GM19452 (cell line): ENCODE data around the gene IFRD2.
"Not testable (repeated sequence)": the region's sequence is repeated elsewhere in the genome, so short reads cannot be mapped to it uniquely, and the experiment has no call there.

ENCODE experiments used
- ATAC-seq: cut with Tn5 transposase; IDR thresholded peaks from one replicate; pipeline ENCODE4 v1.9.1; 2021; ENCODE audit not compliant: unreplicated experiment

Gene IFRD2

DNA sequence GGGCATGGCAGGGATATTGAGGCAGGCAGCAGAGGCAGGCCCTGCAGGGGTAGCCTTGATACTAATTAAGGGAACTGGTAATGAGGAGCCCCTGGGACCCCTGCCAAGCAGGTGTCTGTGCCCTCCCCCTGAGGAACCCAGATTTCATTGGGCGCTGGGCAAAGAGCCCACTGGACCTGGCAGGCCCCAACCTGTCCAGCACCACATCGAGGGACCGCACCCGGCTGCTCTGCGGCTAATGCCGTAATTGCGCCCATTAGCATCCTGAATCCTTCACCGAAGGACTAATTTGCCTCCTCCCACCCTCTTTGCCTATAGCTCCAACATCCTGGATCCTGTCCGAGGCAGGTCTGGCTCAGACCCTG lies 37.0 kb downstream of the IFRD2 start:
- ATAC-seq: no peak

DNA sequence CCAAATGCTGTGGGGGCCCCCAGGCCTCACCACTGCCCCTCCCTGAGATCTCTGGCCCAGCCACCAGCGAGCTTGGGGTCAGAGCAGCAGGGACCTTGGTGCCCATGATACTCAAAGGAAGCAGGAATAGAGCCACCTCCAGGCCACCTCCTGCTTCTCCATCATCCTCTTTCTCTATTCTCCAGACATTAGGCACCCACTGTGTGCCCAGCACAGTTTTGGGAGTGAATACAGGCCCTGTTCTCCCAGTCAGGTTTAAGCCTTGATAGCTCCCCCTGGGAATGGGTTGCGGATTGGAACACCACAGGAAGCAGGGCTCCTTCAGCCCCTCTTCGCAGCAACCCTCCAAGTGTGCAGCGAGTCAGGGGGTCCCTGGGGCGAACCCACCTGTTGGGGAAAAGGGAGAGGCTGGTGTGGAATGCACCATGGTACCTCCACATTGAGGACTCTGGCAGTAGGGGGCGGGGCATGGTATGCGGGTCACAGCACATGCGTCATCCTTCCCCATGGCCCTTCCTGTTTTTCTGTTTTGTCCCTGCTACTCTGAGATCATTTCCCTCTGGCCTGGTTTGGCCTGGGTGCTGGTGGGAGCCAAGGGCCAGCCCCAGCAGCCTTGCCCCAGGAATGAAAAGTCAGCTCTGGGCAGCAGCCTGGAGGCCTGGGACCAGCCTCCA lies 37.5 kb downstream of the IFRD2 start:
- ATAC-seq: no peak

DNA sequence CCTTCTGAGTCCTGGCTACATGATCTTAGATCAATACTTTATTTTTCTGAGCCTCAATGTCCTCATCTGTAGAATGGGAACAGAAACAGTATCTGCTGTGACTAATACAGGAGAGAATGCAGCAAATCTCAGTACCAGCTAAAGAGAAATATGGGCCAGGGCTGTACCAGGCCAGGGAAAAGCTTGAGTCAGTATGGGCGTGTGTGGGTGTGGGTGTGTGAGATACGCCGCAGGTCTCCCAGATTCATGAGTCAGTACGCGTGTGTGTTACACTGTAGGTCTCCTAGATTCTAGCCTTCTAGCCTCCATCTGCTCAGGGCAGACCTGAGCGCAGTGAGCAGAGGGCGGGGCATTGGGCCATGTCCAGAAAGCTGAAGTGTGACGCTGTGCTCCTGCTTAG lies 41.0 kb downstream of the IFRD2 start:
- ATAC-seq: no peak

DNA sequence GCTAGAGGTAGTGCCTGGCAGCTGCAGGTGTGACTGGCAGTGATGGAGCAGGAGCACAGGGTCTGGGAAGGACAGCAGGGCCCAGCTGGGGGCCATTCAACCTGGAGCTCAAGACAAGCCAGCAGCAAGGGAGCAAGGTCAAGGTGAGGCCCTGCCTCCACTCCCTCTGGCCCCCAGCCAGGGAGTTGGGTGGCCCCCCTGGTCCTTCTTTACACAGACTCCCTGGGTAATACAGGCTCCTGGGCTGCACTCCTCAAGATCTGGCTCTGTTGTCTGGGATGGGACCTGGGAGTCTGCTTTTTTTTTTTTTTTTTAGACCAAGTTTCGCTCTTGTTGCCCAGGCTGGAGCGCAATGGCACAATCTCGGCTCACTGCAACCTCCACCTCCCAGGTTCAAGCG lies 41.7 kb downstream of the IFRD2 start:
- no peak for ATAC-seq

DNA sequence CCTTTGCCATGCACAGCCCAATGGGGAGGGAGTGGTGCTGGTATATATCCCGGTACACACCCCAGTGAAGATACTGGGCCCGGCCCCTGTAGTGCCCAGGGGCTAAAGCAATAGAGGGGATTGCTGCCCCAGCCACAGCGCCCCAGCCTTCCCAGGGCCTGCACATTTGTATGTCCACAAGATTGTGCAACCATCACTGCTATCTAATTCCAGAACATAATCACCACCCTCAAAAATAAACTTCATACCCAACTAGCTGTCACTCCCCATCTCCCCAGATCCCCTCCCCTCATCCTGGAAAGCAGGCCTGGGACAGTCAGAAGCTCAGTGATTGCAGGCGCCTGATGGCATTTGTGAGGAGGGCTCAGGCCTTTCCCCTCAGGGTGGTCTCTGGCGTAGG lies 42.8 kb downstream of the IFRD2 start:
- no peak for ATAC-seq

DNA sequence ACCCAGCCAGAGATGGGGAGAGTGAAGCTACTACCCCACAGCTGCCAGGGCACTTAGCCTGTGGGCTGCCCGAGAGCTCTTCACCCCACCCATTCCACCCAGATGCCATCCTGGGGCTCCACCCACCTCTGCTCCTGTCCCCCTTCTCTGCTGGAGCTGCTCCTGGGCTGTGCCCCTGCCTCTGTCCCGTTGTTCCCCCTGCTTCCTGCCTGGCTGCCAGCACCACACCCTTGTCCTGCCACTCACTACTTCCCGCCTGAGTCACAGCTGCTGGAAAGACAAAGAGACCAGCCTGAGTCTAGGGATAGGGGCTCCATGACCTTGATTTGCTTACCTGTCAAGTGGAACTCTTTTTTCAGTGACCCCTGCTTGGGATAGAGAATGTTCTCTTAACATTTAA lies 43.8 kb downstream of the IFRD2 start:
- ATAC-seq: no peak

DNA sequence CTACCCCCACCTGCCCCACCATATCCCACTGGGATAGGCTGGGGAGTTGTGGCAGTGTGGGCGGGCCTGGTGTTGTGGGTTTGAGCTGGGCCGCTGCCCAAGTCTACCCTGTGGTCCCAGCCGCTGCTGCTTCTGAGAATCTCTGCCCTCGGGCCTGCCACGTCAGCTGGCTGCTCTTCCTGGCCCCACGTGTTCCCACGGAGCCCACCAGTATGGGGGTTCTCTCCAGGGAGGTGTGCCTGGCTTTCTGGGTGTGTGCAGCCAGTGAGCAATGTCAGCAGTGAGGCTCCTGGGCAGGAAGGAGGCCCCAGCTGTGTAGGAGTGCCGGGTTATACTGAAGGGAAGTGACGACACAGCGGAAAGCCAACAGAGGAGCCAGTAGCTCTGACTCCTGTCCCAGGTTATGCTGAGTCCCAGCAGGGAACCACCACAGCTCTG lies 45.7 kb downstream of the IFRD2 start:
- ATAC-seq: peak; percentile 50

DNA sequence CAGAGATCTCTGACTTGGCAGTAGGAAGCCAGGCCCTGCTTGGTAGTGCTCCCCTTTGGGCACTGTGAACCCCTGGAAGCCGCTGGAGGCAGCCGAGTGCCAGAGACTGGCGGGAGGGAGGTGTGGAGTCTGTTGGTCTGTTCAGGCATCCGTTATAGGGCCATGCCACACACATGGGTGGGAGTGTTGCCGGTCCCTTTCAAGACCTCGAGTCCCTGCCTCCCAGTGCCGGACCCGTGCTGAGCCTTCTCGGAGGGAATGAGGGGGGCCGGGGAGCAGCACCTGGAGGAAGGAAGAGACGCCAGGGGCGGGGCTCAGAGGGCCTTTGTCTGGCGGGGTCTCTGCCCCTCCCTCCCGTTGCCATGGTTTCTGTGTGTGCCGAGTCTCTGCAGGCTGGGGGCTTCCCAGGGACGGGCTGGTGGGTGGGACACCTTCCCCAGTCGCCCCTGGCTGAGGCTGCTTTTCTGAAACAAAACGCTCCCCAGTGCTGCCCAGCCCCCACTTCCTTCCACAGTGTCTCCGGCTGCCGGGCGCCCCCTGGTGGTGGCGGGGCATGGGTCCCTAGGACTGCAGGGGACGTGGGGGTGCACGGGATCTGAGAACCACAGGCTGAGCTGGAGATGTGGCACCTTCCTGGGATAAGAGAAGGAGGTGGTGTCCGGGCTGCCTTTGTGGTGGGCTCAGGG lies 46.3 kb downstream of the IFRD2 start:
- peak; percentile 59 for ATAC-seq

DNA sequence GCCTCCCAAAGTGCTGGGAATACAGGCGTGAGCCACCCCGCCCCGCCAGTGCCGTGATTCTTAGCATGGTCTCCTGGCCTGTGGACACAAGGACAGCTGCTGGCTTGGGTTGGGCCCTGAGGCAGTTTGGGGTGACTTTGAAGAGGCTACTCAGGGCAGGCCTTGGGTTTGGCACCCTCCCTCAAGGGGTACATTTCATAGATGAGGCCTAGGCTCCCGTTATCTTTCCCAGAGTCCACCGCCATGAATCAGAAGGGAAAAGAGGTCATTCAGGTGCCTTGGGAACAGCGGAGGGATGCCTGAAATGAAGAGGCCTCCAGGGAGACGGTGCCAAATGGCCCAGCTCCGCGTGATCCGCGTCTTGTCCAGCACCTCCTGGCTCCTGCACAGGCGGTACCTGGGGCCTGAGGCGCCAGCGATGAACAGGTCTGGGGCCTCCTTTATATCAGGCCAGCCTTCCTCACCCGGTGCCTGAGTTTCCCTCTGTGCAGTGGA lies 46.9 kb downstream of the IFRD2 start:
- no peak for ATAC-seq

DNA sequence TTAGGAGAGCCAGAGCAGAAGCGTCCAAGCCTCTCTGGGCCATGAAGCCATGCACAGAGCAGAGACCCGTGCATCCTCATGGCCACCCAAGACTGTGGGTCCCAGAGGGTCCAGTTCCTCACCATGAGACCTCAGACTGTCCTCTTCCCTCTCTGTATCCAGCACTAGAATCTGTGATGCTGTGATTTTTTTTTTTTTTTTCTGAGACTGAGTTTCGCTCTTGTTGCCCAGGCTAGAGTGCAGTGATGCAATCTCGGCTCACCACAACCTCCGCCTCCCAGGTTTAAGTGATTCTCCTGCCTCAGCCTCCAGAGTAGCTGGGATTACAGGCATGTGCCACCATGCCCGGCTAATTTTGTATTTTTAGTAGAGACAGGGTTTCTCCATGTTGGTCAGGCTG lies 47.4 kb downstream of the IFRD2 start:
- ATAC-seq: not testable (repeated sequence)

DNA sequence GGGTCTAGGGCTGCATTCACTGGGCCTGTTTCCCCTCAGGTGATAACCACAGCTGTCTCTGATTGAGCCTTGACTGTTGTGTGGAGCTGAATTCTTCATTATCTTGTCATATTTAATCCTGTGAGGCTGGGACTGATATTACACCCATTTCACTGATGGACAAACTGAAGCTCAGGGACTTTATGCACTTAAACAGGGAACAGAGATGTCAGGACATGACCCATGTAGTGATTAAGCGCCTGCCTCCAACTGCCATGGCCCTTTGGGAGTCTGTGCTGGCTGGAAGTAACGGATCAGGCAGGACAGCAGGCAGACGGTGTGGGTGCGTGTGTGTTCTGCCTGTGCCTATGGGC lies 48.7 kb downstream of the IFRD2 start:
- no peak for ATAC-seq

DNA sequence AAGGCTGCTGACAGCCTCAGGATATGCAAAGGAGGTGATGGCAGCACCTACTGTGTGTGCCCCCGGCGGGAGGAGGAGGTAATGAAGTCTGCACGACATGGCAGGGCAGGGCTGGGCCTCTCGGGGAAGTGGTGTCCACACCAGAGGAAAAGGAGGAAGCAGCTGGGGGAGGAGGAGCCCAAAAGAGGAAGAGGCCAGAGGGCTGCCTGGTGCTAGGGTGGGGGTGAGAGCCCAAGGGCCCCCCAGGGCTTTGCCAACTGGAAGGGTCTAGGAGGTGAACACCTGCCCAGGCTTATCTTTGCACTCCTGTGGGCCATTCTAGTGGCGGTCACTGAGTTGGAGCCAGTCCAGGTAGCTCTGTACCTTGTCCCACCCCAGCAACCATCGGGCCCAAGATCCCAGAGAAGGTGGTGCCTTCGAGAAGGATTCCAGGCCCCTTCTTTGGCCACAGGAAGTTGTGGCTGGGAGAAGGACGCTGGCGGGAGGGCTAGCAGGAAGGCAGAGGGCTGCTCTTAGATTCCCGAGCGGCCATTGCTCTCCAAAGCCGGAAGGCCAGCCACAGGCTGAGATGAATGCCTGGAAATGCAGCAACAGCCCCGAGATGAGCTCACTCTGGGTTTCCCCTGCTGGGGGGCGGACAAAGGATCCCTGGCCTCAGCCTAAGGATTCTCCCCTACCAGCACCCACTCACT lies 49.2 kb downstream of the IFRD2 start:
- no peak for ATAC-seq

DNA sequence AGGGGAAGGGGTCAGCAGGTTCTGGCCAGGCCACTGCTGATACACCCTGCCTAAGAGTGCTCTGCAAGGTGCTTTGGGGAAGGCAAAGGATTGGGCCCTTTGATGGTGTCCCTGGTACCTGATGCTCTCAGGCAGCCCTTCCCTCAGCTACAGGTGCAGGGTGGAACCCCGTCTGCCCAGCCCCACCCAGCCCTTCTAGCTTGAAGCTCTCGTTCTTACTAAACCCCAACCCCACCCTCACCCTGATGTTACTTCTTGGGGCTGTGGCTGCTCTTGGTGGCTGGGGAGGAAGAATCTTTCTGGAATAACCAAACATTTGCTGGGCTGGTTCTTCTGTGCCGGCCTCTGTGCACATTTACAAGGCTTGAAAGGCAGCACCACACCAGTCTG lies 49.9 kb downstream of the IFRD2 start:
- ATAC-seq: no peak

DNA sequence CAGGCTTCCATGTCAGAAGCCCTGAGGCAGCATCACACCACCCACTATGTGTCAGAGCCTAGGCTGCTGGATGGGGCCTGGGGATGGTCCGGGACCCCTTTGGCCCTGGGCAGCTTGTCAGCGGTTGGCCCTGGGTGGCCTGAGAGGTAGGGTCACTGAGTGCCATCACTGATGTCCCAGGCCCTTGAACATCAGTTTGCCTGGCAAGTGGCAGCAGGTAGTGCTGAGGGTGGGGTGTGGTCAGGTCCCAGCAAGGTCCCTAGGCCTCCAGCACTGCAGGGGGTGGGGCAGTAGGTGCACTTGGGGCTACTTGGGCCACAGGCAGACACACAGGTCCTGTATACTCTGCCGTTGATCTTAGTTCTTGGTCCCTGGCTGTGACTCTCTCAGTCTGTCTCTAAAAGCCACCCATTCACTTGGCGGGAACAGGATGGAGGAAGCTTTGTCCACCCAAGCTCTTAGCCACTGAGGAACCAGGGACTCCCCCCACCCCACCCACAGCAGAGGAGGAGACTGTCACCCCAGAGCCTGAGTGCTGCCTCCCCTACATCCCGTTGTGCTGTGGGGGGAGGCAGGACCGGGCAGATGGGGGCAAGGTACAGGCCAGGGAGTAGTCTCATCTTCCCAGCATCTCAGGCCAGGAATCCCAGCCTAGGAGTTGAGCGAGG lies 50.4 kb downstream of the IFRD2 start:
- no peak for ATAC-seq

DNA sequence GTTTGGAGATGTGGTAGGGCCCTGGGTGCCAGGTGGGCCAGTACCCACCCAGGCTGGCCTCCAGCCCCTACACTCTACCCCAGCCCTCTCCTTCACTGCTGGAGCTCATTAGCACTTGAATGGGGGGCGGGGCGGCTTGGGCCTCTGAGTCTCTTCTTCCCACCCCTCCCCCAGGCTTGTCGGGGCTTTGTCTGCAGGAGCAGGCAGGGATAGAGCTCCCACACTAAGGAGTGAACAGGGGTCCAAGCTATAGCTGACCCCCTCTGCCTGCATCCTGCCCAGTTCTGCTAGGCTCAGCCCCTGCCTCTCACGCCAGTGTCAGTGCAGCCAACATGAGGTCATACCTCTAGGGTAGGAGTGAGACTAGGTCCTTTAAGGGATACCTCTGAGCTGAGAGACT lies 51.1 kb downstream of the IFRD2 start:
- no peak for ATAC-seq

DNA sequence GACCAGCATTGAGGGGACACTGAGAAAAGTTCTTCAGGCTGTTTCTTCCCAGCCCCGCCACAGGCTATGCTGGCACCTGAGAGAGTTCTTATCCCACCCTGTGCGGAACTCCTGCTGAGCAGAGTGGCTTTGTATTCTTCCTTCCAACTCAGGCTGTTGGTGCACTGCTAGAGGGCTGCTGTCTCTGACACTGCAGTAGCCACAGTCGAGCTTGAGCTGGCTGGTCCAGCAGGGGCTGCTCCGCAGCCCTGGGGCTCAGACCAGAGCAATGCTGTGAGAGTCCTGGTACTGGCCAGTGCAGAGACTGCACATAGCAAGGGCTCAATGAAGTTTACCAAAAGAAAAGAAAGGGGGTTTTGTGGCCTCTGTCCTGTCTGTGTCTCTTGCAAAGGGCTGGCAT lies 52.6 kb downstream of the IFRD2 start:
- no peak for ATAC-seq

DNA sequence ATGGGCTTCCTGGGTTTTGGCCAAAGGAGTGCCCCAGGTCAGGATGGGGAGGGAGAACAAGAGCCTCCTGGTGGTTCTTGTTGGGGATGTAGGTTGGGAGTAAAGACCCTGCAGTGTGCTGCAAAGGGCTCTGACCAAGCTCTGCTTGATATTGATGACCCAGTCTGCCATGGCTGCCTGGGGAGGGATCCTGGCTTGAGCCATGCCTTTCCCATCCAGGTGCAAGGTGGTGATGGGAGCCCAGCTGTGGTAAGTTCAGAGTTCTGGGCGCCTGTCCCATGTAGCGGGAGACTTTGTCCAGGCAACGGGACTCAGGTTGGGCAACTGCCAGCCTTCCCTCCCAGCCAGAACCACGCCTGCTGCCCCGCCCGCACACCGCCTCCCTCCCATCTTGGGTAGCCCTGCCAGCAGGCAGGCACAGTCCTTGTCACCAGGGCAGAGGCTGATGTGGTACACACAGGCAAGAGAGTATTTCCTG lies 53.6 kb downstream of the IFRD2 start:
- ATAC-seq: no peak

DNA sequence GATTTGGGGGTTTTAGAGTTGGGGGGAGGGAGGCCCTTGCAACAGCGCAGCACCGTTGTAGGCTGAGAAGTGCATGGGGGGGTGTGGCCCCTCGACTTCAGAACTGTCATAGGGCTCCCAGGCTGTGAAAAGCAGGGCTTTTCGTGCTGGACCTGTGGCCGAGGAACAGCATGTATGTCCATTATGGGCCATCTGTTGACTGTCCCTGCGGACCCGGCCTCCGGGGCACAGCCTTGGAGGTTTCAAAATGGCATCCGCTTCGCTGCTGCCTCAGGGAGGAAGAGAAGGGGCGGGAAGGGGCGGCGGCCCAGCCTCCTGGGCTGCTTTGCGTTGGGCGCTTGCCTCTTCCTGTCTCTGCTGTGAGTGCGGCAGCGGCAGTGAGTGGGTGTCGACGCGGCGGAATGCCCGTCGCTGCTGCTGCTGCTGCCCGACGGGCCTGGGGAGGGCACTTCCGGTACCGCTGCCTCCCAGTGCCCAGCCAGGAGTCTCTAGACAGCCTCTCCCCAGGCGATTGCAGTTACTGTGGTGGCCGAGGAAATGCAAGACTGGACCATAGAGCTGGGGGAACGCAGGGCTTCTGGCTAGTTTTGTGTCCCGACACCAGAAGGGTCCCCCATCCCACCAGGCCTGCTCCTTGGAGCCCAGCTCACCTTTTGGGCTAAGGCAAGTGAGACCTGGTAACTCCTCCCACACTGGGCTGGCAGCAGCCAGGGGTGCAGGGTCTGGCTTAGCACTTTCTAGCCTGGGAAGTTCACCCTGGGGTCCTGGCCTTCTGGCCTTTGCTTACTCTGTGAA lies 54.3 kb downstream of the IFRD2 start:
- ATAC-seq: peak; percentile 37
